H1 (cell line): ENCODE measurements around the gene C19orf18. TPM values are rescaled to one million over a fixed set of nuclear protein-coding genes. Genes with fewer than 3 reads are reported as not detected.

Experiments used
- CTCF ChIA-PET: fragments of 300-600 bp; sonication (Branson Sonifier 250); formaldehyde crosslinking; loops from one replicate; lab custom pipeline; 2021; ENCODE audit not compliant: partially characterized antibody; lab: Charles Lee
- POLR2A ChIA-PET: fragments of 300-600 bp; sonication (Branson Sonifier 250); formaldehyde crosslinking; loops from one replicate; lab custom pipeline; 2021; ENCODE audit warnings: inconsistent platforms; ENCODE audit not compliant: partially characterized antibody; lab: Charles Lee
- DNase-seq, 2 experiments: peaks; one replicate each; pipeline versions ENCODE4 v3.0.0 to v3.0.0-alpha.2; 2010 to 2022; ENCODE audit warnings: low spot score in 2 of 2, low read depth in 1 of 2, mixed read lengths in 1 of 2
- FAIRE-seq: peaks from 2 replicates; lab custom pipeline; 2011; peaks lifted over from hg19 to GRCh38; lab: Jason Lieb, UNC
- H2AFZ ChIP-seq: 2 replicates; pipeline ENCODE4 v1.8.1; 2012; ENCODE audit warnings: low read length, inconsistent platforms
- H2AK5ac ChIP-seq: 2 replicates; pipeline ENCODE4 v1.6.1; 2013; ENCODE audit warnings: low read depth, low read length
- H2BK120ac ChIP-seq: replicated peaks from 2 replicates; pipeline ENCODE3; 2013; ENCODE audit warnings: low read depth, low read length, inconsistent platforms
- H2BK12ac ChIP-seq: 2 replicates; pipeline ENCODE4 v1.6.1; 2013; ENCODE audit warnings: low read depth, low read length
- H2BK15ac ChIP-seq: 2 replicates; pipeline ENCODE4 v1.6.1; 2013; ENCODE audit warnings: low read length
- H2BK20ac ChIP-seq: 2 replicates; pipeline ENCODE4 v1.6.1; 2013; ENCODE audit warnings: low read length
- H2BK5ac ChIP-seq: 2 replicates; pipeline ENCODE4 v1.6.1; 2013; ENCODE audit warnings: low read depth, low read length
- H3K14ac ChIP-seq: 2 replicates; pipeline ENCODE4 v1.6.1; 2013; ENCODE audit warnings: inconsistent platforms; ENCODE audit not compliant: insufficient read length
- H3K18ac ChIP-seq: 2 replicates; pipeline ENCODE4 v1.6.1; 2013; ENCODE audit warnings: low read length; ENCODE audit errors: extremely low read depth
- H3K23ac ChIP-seq: 2 replicates; pipeline ENCODE4 v1.6.1; 2013; ENCODE audit warnings: inconsistent platforms; ENCODE audit not compliant: insufficient read length
- H3K23me2 ChIP-seq: 2 replicates; pipeline ENCODE4 v1.6.1; 2013; ENCODE audit warnings: low read depth, low read length
- H3K27ac ChIP-seq: 2 replicates; pipeline ENCODE4 v1.6.1; 2011; ENCODE audit warnings: low read depth, low read length, inconsistent platforms
- H3K27me3 ChIP-seq, 4 experiments: replicated peaks in 1 of 4; 1 replicate in 1 of 4; 2 replicates in 3 of 4; pipeline versions ENCODE4 v1.6.1 to v1.8.1; 2011 to 2013; ENCODE audit warnings: low read length in 3 of 4, mild to moderate bottlenecking in 3 of 4, inconsistent platforms in 2 of 4, mixed read lengths in 2 of 4, moderate library complexity in 1 of 4; ENCODE audit not compliant: control insufficient read depth in 3 of 4, insufficient read depth in 3 of 4; ENCODE audit errors: extremely low read depth in 1 of 4
- H3K36me3 ChIP-seq, 4 experiments: 2 replicates each; pipeline versions ENCODE4 v1.6.1 to v1.8.1; 2011 to 2013; ENCODE audit warnings: mild to moderate bottlenecking in 4 of 4, low read length in 3 of 4, moderate library complexity in 2 of 4, control low read depth in 1 of 4, inconsistent platforms in 1 of 4; ENCODE audit not compliant: insufficient read depth in 4 of 4, control insufficient read depth in 2 of 4
- H3K4ac ChIP-seq: replicated peaks from 2 replicates; pipeline ENCODE3; 2013; ENCODE audit warnings: low read length, low read depth, mixed read lengths, inconsistent platforms; ENCODE audit not compliant: insufficient read length
- H3K4me1 ChIP-seq, 4 experiments: replicated peaks in 1 of 4; 1 replicate in 1 of 4; 2 replicates in 3 of 4; pipeline versions ENCODE4 v1.6.1 to v1.8.1; 2011 to 2013; ENCODE audit warnings: low read length in 3 of 4, inconsistent platforms in 2 of 4, mixed read lengths in 1 of 4; ENCODE audit not compliant: insufficient read depth in 4 of 4, control insufficient read depth in 3 of 4
- H3K4me2 ChIP-seq, 2 experiments: 2 replicates each; pipeline versions ENCODE4 v1.6.1 to v1.8.1; 2011 to 2013; ENCODE audit warnings: low read depth in 2 of 2, low read length in 2 of 2, control low read depth in 1 of 2, inconsistent platforms in 1 of 2, mild to moderate bottlenecking in 1 of 2; ENCODE audit not compliant: insufficient read depth in 1 of 2
- H3K4me3 ChIP-seq, 4 experiments: fragments of 200-600, 300-600 bp in 1 of 4; sonication (generic), shearing (Covaris generic), sonication (Bioruptor Twin) in 1 of 4; 2 replicates each; pipeline versions ENCODE4 v1.5.1 to v1.8.1; 2011 to 2016; ENCODE audit warnings: low read length in 4 of 4, low read depth in 3 of 4, control low read depth in 2 of 4, inconsistent platforms in 2 of 4, mild to moderate bottlenecking in 2 of 4, mixed read lengths in 1 of 4, moderate library complexity in 1 of 4; ENCODE audit not compliant: insufficient read depth in 2 of 4; ENCODE audit errors: extremely low read depth in 1 of 4
- H3K56ac ChIP-seq: replicated peaks from 2 replicates; pipeline ENCODE3; 2013; ENCODE audit warnings: low read depth, mild to moderate bottlenecking, mixed read lengths, low read length, inconsistent platforms; ENCODE audit not compliant: insufficient read length
- H3K79me1 ChIP-seq: 2 replicates; pipeline ENCODE4 v1.6.1; 2013; ENCODE audit warnings: low read depth, low read length, control low read depth
- H3K79me2 ChIP-seq, 2 experiments: 2 replicates each; pipeline versions ENCODE4 v1.6.1 to v1.8.1; 2012 to 2013; ENCODE audit warnings: low read length in 2 of 2, mild to moderate bottlenecking in 2 of 2, inconsistent platforms in 1 of 2; ENCODE audit not compliant: insufficient read depth in 2 of 2, control insufficient read depth in 1 of 2
- H3K9ac ChIP-seq, 4 experiments: replicated peaks in 1 of 4; 1 replicate in 1 of 4; 2 replicates in 3 of 4; pipeline versions ENCODE4 v1.6.1 to v1.8.1; 2011 to 2013; ENCODE audit warnings: low read depth in 3 of 4, low read length in 3 of 4, control low read depth in 2 of 4, mild to moderate bottlenecking in 2 of 4, moderate library complexity in 2 of 4, inconsistent platforms in 1 of 4; ENCODE audit errors: extremely low read depth in 1 of 4
- H3K9me3 ChIP-seq, 2 experiments: 2 replicates each; pipeline versions ENCODE4 v1.6.1 to v1.8.1; 2012 to 2013; ENCODE audit warnings: mild to moderate bottlenecking in 2 of 2, moderate library complexity in 2 of 2, control low read depth in 1 of 2, inconsistent platforms in 1 of 2, low read depth in 1 of 2, low read length in 1 of 2, mixed read lengths in 1 of 2; ENCODE audit not compliant: insufficient read depth in 2 of 2
- H4K20me1 ChIP-seq, 2 experiments: replicated peaks in 1 of 2; 2 replicates each; pipeline versions ENCODE3 to v1.8.1; 2011 to 2013; ENCODE audit warnings: inconsistent platforms in 2 of 2, low read length in 2 of 2, mild to moderate bottlenecking in 1 of 2; ENCODE audit not compliant: insufficient read depth in 2 of 2, control insufficient read depth in 1 of 2
- H4K5ac ChIP-seq: 2 replicates; pipeline ENCODE4 v1.6.1; 2013; ENCODE audit warnings: low read length, low read depth, mixed read lengths, inconsistent platforms; ENCODE audit not compliant: insufficient read length
- H4K8ac ChIP-seq: 2 replicates; pipeline ENCODE4 v1.8.0; 2013; ENCODE audit warnings: mild to moderate bottlenecking, moderate library complexity, low read length, inconsistent platforms; ENCODE audit not compliant: insufficient read depth; ENCODE audit errors: extremely low read depth
- H4K91ac ChIP-seq: replicated peaks from 2 replicates; pipeline ENCODE3; 2013; ENCODE audit warnings: low read length, mixed read lengths, inconsistent platforms; ENCODE audit not compliant: insufficient read length
- CREB1 ChIP-seq: IDR thresholded peaks from 2 replicates; pipeline ENCODE4 v1.6.1; 2012; ENCODE audit warnings: inconsistent platforms
- EGR1 ChIP-seq: IDR thresholded peaks from 2 replicates; pipeline ENCODE4 v1.6.1; 2011; ENCODE audit warnings: low read depth, low read length, borderline replicate concordance
- GABPA ChIP-seq: IDR thresholded peaks from 2 replicates; pipeline ENCODE4 v1.6.1; 2011; ENCODE audit warnings: mild to moderate bottlenecking, low read length, moderate library complexity, borderline replicate concordance; ENCODE audit not compliant: insufficient read depth
- MAX ChIP-seq: IDR thresholded peaks from 2 replicates; pipeline ENCODE4 v1.6.1; 2012; ENCODE audit warnings: inconsistent platforms
- PHF8 ChIP-seq: fragments of 200-600 bp; sonication (generic); conservative IDR thresholded peaks from 2 replicates; pipeline ENCODE4 v1.7.1; 2012; ENCODE audit warnings: low read depth, mild to moderate bottlenecking, inconsistent platforms, low read length, moderate library complexity
- POLR2AphosphoS5 ChIP-seq: IDR thresholded peaks from 2 replicates; pipeline ENCODE4 v1.6.1; 2011; ENCODE audit warnings: low read depth, low read length
- SP1 ChIP-seq: IDR thresholded peaks from 2 replicates; pipeline ENCODE4 v1.6.1; 2011; ENCODE audit warnings: low read depth, low read length
- SRF ChIP-seq: IDR thresholded peaks from 2 replicates; pipeline ENCODE4 v1.6.1; 2011; ENCODE audit warnings: mild to moderate bottlenecking, low read depth, low read length, moderate library complexity
- TAF1 ChIP-seq: IDR thresholded peaks from 2 replicates; pipeline ENCODE4 v1.6.1; 2011; ENCODE audit warnings: mild to moderate bottlenecking, low read depth, low read length
- YY1 ChIP-seq: IDR thresholded peaks from 2 replicates; pipeline ENCODE4 v1.6.1; 2011; ENCODE audit warnings: low read depth, mild to moderate bottlenecking, low read length
- ZNF274 ChIP-seq: IDR thresholded peaks from 2 replicates; pipeline ENCODE4 v1.7.0; 2012; ENCODE audit warnings: low read length, borderline replicate concordance; ENCODE audit errors: extremely low read depth
- WGBS, 2 experiments: shearing (Covaris generic) in 1 of 2; methylation state at CpG; one replicate each; pipeline versions ENCODE4 v1.1.6 to v1.1.7; 2013 to 2015; ENCODE audit warnings: low lambda C conversion rate in 2 of 2, mixed read lengths in 2 of 2, inconsistent platforms in 1 of 2, low coverage in 1 of 2, missing lambda C conversion rate in 1 of 2; ENCODE audit not compliant: insufficient replicate concordance in 2 of 2, insufficient coverage in 1 of 2, insufficient read length in 1 of 2; ENCODE audit errors: extremely low coverage in 1 of 2, missing lambda C conversion rate in 1 of 2; 5-methylcytosine and 5-hydroxymethylcytosine counted together
- polyA plus RNA-seq, 7 experiments: library from polyadenylated mRNA; depleted of rRNA in 3 of 7; stranded (reverse) in 5 of 7; unstranded in 2 of 7; fragments of >200 nt in 5 of 7; fragments of 200-250 nt in 2 of 7; gene quantifications; 1 replicate in 5 of 7; 2 replicates in 1 of 7; 4 replicates in 1 of 7; pipeline versions ENCODE4 v1.2.1 to v1.2.3, GENCODE V29; 2011 to 2013; ENCODE audit warnings: missing spikeins in 2 of 7, mixed read lengths in 2 of 7
- total RNA-seq: library from RNA; stranded (reverse); fragmentation: NEBNext Ultra II Directional; extraction: Animal tissue kit (Norgen Biotek cat#: 25700); gene quantifications from 2 replicates; pipeline ENCODE4 v1.2.1, GENCODE V29; 2021

The C19orf18 gene
- total and polyA plus RNA-seq, 2 of the 8 experiments (the other 6 are each of a cell fraction or from before 2014, with no cell fraction given), result 0.12 to 0.99 TPM

- H3K79me2 ChIP-seq, result peaks cover 6 to 39% of the 10 kb centered on the region in 2 experiments
- peak within 1 kb of the TSS; percentile 94 for H3K27ac ChIP-seq
- TF ChIP-seq EGR1, result no peak
- TF ChIP-seq SP1, result peak; percentile 96
- peak; percentile 90 for TF ChIP-seq PHF8
- TF ChIP-seq CREB1, result peak; percentile 91
- no peak for TF ChIP-seq ZNF274
- TF ChIP-seq MAX, result peak; percentile 22; the same call in 1 of the 2 replicates
- TF ChIP-seq SRF, result 0 out of 2 replicates have a peak, but pooled peaks have one; percentile 17
- TF ChIP-seq GABPA, result no peak
- peak; percentile 81 for TF ChIP-seq TAF1
- peak; percentile 86 for TF ChIP-seq POLR2AphosphoS5
- peak; percentile 91 for TF ChIP-seq YY1
These were observed 39.3 kb downstream of the C19orf18 start, which contains the start of gene ZNF418 for GRCh38 chr19:57934820-57935665. TSS of gene ZNF418 (minus strand) at chr19:57935402. CDS start at chr19:57933822, 1,580 bp downstream.

More at GRCh38 chr19:57934820-57935665, 39.3 kb downstream of the C19orf18 start, which contains the start of gene ZNF418:
- Histone ChIP-seq H2BK5ac (peak within 1 kb of the TSS; percentile 93), H3K9me3 (peaks cover 3 to 7% of the 10 kb centered on the region in 2 experiments), H3K79me1 (peaks cover 10% of the 10 kb centered on the region), H3K36me3 (peaks cover 8 to 32% (median 19%) of the 10 kb centered on the region in 4 experiments; a peak in 7 of 8 replicates), H4K5ac (peak within 1 kb of the TSS; percentile 59), H3K27me3 (no peaks in the 10 kb centered on the region), H2BK12ac (peak within 1 kb of the TSS; percentile 18; the same call in 1 of the 2 replicates), H3K4me1 (peaks cover 0 to 6% (median 3%) of the 10 kb centered on the region in 4 experiments; a peak in 4 of 7 replicates), H3K9ac (peak within 1 kb of the TSS; percentile 95 to 99 (median 98)), H3K4me3 (peak within 1 kb of the TSS; percentile 85 to 95 (median 94)), H3K23me2 (peaks cover 5% of the 10 kb centered on the region), H3K4ac (no peak within 1 kb of the TSS), H2BK120ac (no peak within 1 kb of the TSS), H3K4me2 (peak within 1 kb of the TSS; percentile 95 to 98), H2BK20ac (no peak within 1 kb of the TSS), H3K18ac (peak within 1 kb of the TSS; percentile 52; the same call in 1 of the 2 replicates), H4K8ac (peak within 1 kb of the TSS; percentile 99), H3K23ac (no peak within 1 kb of the TSS), H3K14ac (peak within 1 kb of the TSS; percentile 8), H4K91ac (no peak within 1 kb of the TSS), H4K20me1 (no peaks in the 10 kb centered on the region), H3K56ac (peak within 1 kb of the TSS; percentile 84), H2AFZ (peak within 1 kb of the TSS; percentile 58; the same call in 1 of the 2 replicates), H2AK5ac (no peak within 1 kb of the TSS), H2BK15ac (0 out of 2 replicates have a peak within 1 kb of the TSS, but pooled peaks have one; percentile 46)
- DNase-seq (peak; percentile 60 to 72), FAIRE-seq (peak; percentile 97)
- ChIA-PET CTCF (interaction anchor here (1.8 kb wide), 1 partner anchor 18 kb away, joined by 5 read pairs; the partner anchor contains the start of gene ZNF417), POLR2A (interaction anchor here (0.7 to 4.4 kb wide), 32 partner anchors 9 to 268 kb away, joined by 3 to 35 read pairs (median 4); partner anchors contain the start of genes ZNF135, ZNF256, ZNF274 and ZNF329)
- 3% methylated on average over 54 of the region's 54 CpGs; no CpG with 5 or more reads in 1 of the 2 experiments for WGBS, 2 experiments
